H1 (cell line): ENCODE measurements around the gene DHRS1. TPM values are rescaled to one million over a fixed set of nuclear protein-coding genes. Genes with fewer than 3 reads are reported as not detected.

ENCODE experiments used
- CTCF ChIA-PET: fragments of 300-600 bp; sonication (Branson Sonifier 250); formaldehyde crosslinking; loops from one replicate; lab custom pipeline; 2021; ENCODE audit not compliant: partially characterized antibody; lab: Charles Lee
- POLR2A ChIA-PET: fragments of 300-600 bp; sonication (Branson Sonifier 250); formaldehyde crosslinking; loops from one replicate; lab custom pipeline; 2021; ENCODE audit warnings: inconsistent platforms; ENCODE audit not compliant: partially characterized antibody; lab: Charles Lee
- DNase-seq, 2 experiments: peaks; one replicate each; pipeline versions ENCODE4 v3.0.0 to v3.0.0-alpha.2; 2010 to 2022; ENCODE audit warnings: low spot score in 2 of 2, low read depth in 1 of 2, mixed read lengths in 1 of 2
- FAIRE-seq: peaks from 2 replicates; lab custom pipeline; 2011; peaks lifted over from hg19 to GRCh38; lab: Jason Lieb, UNC
- H2AFZ ChIP-seq: 2 replicates; pipeline ENCODE4 v1.8.1; 2012; ENCODE audit warnings: low read length, inconsistent platforms
- H2AK5ac ChIP-seq: 2 replicates; pipeline ENCODE4 v1.6.1; 2013; ENCODE audit warnings: low read depth, low read length
- H2BK120ac ChIP-seq: replicated peaks from 2 replicates; pipeline ENCODE3; 2013; ENCODE audit warnings: low read depth, low read length, inconsistent platforms
- H2BK12ac ChIP-seq: 2 replicates; pipeline ENCODE4 v1.6.1; 2013; ENCODE audit warnings: low read depth, low read length
- H2BK15ac ChIP-seq: 2 replicates; pipeline ENCODE4 v1.6.1; 2013; ENCODE audit warnings: low read length
- H2BK20ac ChIP-seq: 2 replicates; pipeline ENCODE4 v1.6.1; 2013; ENCODE audit warnings: low read length
- H2BK5ac ChIP-seq: 2 replicates; pipeline ENCODE4 v1.6.1; 2013; ENCODE audit warnings: low read depth, low read length
- H3K14ac ChIP-seq: 2 replicates; pipeline ENCODE4 v1.6.1; 2013; ENCODE audit warnings: inconsistent platforms; ENCODE audit not compliant: insufficient read length
- H3K18ac ChIP-seq: 2 replicates; pipeline ENCODE4 v1.6.1; 2013; ENCODE audit warnings: low read length; ENCODE audit errors: extremely low read depth
- H3K23ac ChIP-seq: 2 replicates; pipeline ENCODE4 v1.6.1; 2013; ENCODE audit warnings: inconsistent platforms; ENCODE audit not compliant: insufficient read length
- H3K23me2 ChIP-seq: 2 replicates; pipeline ENCODE4 v1.6.1; 2013; ENCODE audit warnings: low read depth, low read length
- H3K27ac ChIP-seq: 2 replicates; pipeline ENCODE4 v1.6.1; 2011; ENCODE audit warnings: low read depth, low read length, inconsistent platforms
- H3K27me3 ChIP-seq, 4 experiments: replicated peaks in 1 of 4; 1 replicate in 1 of 4; 2 replicates in 3 of 4; pipeline versions ENCODE4 v1.6.1 to v1.8.1; 2011 to 2013; ENCODE audit warnings: low read length in 3 of 4, mild to moderate bottlenecking in 3 of 4, inconsistent platforms in 2 of 4, mixed read lengths in 2 of 4, moderate library complexity in 1 of 4; ENCODE audit not compliant: control insufficient read depth in 3 of 4, insufficient read depth in 3 of 4; ENCODE audit errors: extremely low read depth in 1 of 4
- H3K36me3 ChIP-seq, 4 experiments: 2 replicates each; pipeline versions ENCODE4 v1.6.1 to v1.8.1; 2011 to 2013; ENCODE audit warnings: mild to moderate bottlenecking in 4 of 4, low read length in 3 of 4, moderate library complexity in 2 of 4, control low read depth in 1 of 4, inconsistent platforms in 1 of 4; ENCODE audit not compliant: insufficient read depth in 4 of 4, control insufficient read depth in 2 of 4
- H3K4ac ChIP-seq: replicated peaks from 2 replicates; pipeline ENCODE3; 2013; ENCODE audit warnings: low read length, low read depth, mixed read lengths, inconsistent platforms; ENCODE audit not compliant: insufficient read length
- H3K4me1 ChIP-seq, 4 experiments: replicated peaks in 1 of 4; 1 replicate in 1 of 4; 2 replicates in 3 of 4; pipeline versions ENCODE4 v1.6.1 to v1.8.1; 2011 to 2013; ENCODE audit warnings: low read length in 3 of 4, inconsistent platforms in 2 of 4, mixed read lengths in 1 of 4; ENCODE audit not compliant: insufficient read depth in 4 of 4, control insufficient read depth in 3 of 4
- H3K4me2 ChIP-seq, 2 experiments: 2 replicates each; pipeline versions ENCODE4 v1.6.1 to v1.8.1; 2011 to 2013; ENCODE audit warnings: low read depth in 2 of 2, low read length in 2 of 2, control low read depth in 1 of 2, inconsistent platforms in 1 of 2, mild to moderate bottlenecking in 1 of 2; ENCODE audit not compliant: insufficient read depth in 1 of 2
- H3K4me3 ChIP-seq, 4 experiments: fragments of 200-600, 300-600 bp in 1 of 4; sonication (generic), shearing (Covaris generic), sonication (Bioruptor Twin) in 1 of 4; 2 replicates each; pipeline versions ENCODE4 v1.5.1 to v1.8.1; 2011 to 2016; ENCODE audit warnings: low read length in 4 of 4, low read depth in 3 of 4, control low read depth in 2 of 4, inconsistent platforms in 2 of 4, mild to moderate bottlenecking in 2 of 4, mixed read lengths in 1 of 4, moderate library complexity in 1 of 4; ENCODE audit not compliant: insufficient read depth in 2 of 4; ENCODE audit errors: extremely low read depth in 1 of 4
- H3K56ac ChIP-seq: replicated peaks from 2 replicates; pipeline ENCODE3; 2013; ENCODE audit warnings: low read depth, mild to moderate bottlenecking, mixed read lengths, low read length, inconsistent platforms; ENCODE audit not compliant: insufficient read length
- H3K79me1 ChIP-seq: 2 replicates; pipeline ENCODE4 v1.6.1; 2013; ENCODE audit warnings: low read depth, low read length, control low read depth
- H3K79me2 ChIP-seq, 2 experiments: 2 replicates each; pipeline versions ENCODE4 v1.6.1 to v1.8.1; 2012 to 2013; ENCODE audit warnings: low read length in 2 of 2, mild to moderate bottlenecking in 2 of 2, inconsistent platforms in 1 of 2; ENCODE audit not compliant: insufficient read depth in 2 of 2, control insufficient read depth in 1 of 2
- H3K9ac ChIP-seq, 4 experiments: replicated peaks in 1 of 4; 1 replicate in 1 of 4; 2 replicates in 3 of 4; pipeline versions ENCODE4 v1.6.1 to v1.8.1; 2011 to 2013; ENCODE audit warnings: low read depth in 3 of 4, low read length in 3 of 4, control low read depth in 2 of 4, mild to moderate bottlenecking in 2 of 4, moderate library complexity in 2 of 4, inconsistent platforms in 1 of 4; ENCODE audit errors: extremely low read depth in 1 of 4
- H3K9me3 ChIP-seq, 2 experiments: 2 replicates each; pipeline versions ENCODE4 v1.6.1 to v1.8.1; 2012 to 2013; ENCODE audit warnings: mild to moderate bottlenecking in 2 of 2, moderate library complexity in 2 of 2, control low read depth in 1 of 2, inconsistent platforms in 1 of 2, low read depth in 1 of 2, low read length in 1 of 2, mixed read lengths in 1 of 2; ENCODE audit not compliant: insufficient read depth in 2 of 2
- H4K20me1 ChIP-seq, 2 experiments: replicated peaks in 1 of 2; 2 replicates each; pipeline versions ENCODE3 to v1.8.1; 2011 to 2013; ENCODE audit warnings: inconsistent platforms in 2 of 2, low read length in 2 of 2, mild to moderate bottlenecking in 1 of 2; ENCODE audit not compliant: insufficient read depth in 2 of 2, control insufficient read depth in 1 of 2
- H4K5ac ChIP-seq: 2 replicates; pipeline ENCODE4 v1.6.1; 2013; ENCODE audit warnings: low read length, low read depth, mixed read lengths, inconsistent platforms; ENCODE audit not compliant: insufficient read length
- H4K8ac ChIP-seq: 2 replicates; pipeline ENCODE4 v1.8.0; 2013; ENCODE audit warnings: mild to moderate bottlenecking, moderate library complexity, low read length, inconsistent platforms; ENCODE audit not compliant: insufficient read depth; ENCODE audit errors: extremely low read depth
- H4K91ac ChIP-seq: replicated peaks from 2 replicates; pipeline ENCODE3; 2013; ENCODE audit warnings: low read length, mixed read lengths, inconsistent platforms; ENCODE audit not compliant: insufficient read length
- ATF2 ChIP-seq: IDR thresholded peaks from 2 replicates; pipeline ENCODE4 v1.6.1; 2012; ENCODE audit warnings: low read length, inconsistent platforms
- EZH2 ChIP-seq: fragments of 200-600 bp; sonication (generic); IDR thresholded peaks from 2 replicates; pipeline ENCODE4 v1.7.1; 2012; ENCODE audit warnings: low read depth, mild to moderate bottlenecking, moderate library complexity, low read length, inconsistent platforms; ENCODE audit not compliant: severe bottlenecking
- FOSL1 ChIP-seq: IDR thresholded peaks from 2 replicates; pipeline ENCODE4 v1.6.1; 2011; ENCODE audit warnings: mild to moderate bottlenecking, low read depth, low read length, moderate library complexity; ENCODE audit not compliant: insufficient read depth
- HDAC6 ChIP-seq: IDR thresholded peaks from one replicate; pipeline ENCODE4 v1.7.1; 2012; ENCODE audit warnings: low read depth, mild to moderate bottlenecking, inconsistent platforms, low read length, moderate library complexity
- KDM5A ChIP-seq: fragments of 200-600 bp; IDR thresholded peaks from 2 replicates; pipeline ENCODE4 v1.7.1; 2012; ENCODE audit warnings: mild to moderate bottlenecking, low read length, inconsistent platforms, mixed read lengths
- RFX5 ChIP-seq: IDR thresholded peaks from 2 replicates; pipeline ENCODE4 v1.6.1; 2011; ENCODE audit warnings: low read depth, low read length, improper control_type of control experiment, borderline replicate concordance
- SIX5 ChIP-seq: IDR thresholded peaks from 2 replicates; pipeline ENCODE4 v1.6.1; 2011; ENCODE audit warnings: mild to moderate bottlenecking, low read depth, low read length
- SUZ12 ChIP-seq: fragments of 200-600 bp; sonication (generic); IDR thresholded peaks from 2 replicates; pipeline ENCODE4 v1.6.1; 2012; ENCODE audit warnings: mild to moderate bottlenecking, inconsistent platforms, low read length, moderate library complexity, mixed read lengths
- ZNF274 ChIP-seq: IDR thresholded peaks from 2 replicates; pipeline ENCODE4 v1.7.0; 2012; ENCODE audit warnings: low read length, borderline replicate concordance; ENCODE audit errors: extremely low read depth
- whole genome bisulfite sequencing, 2 experiments: shearing (Covaris generic) in 1 of 2; methylation state at CpG; one replicate each; pipeline versions ENCODE4 v1.1.6 to v1.1.7; 2013 to 2015; ENCODE audit warnings: low lambda C conversion rate in 2 of 2, mixed read lengths in 2 of 2, inconsistent platforms in 1 of 2, low coverage in 1 of 2, missing lambda C conversion rate in 1 of 2; ENCODE audit not compliant: insufficient replicate concordance in 2 of 2, insufficient coverage in 1 of 2, insufficient read length in 1 of 2; ENCODE audit errors: extremely low coverage in 1 of 2, missing lambda C conversion rate in 1 of 2; 5-methylcytosine and 5-hydroxymethylcytosine counted together
- polyA plus RNA-seq, 7 experiments: library from polyadenylated mRNA; depleted of rRNA in 3 of 7; stranded (reverse) in 5 of 7; unstranded in 2 of 7; fragments of >200 nt in 5 of 7; fragments of 200-250 nt in 2 of 7; gene quantifications; 1 replicate in 5 of 7; 2 replicates in 1 of 7; 4 replicates in 1 of 7; pipeline versions ENCODE4 v1.2.1 to v1.2.3, GENCODE V29; 2011 to 2013; ENCODE audit warnings: missing spikeins in 2 of 7, mixed read lengths in 2 of 7
- total RNA-seq: library from RNA; stranded (reverse); fragmentation: NEBNext Ultra II Directional; extraction: Animal tissue kit (Norgen Biotek cat#: 25700); gene quantifications from 2 replicates; pipeline ENCODE4 v1.2.1, GENCODE V29; 2021

DHRS1 gene
- total and polyA plus RNA-seq, 2 of the 8 experiments (the other 6 are each of a cell fraction or from before 2014, with no cell fraction given) = 8.8 to 31.7 TPM

- peaks cover 25% of the 10 kb centered on the region for H3K23me2 ChIP-seq
- H2AFZ ChIP-seq = peak within 1 kb of the TSS; percentile 68; the same call in 1 of the 2 replicates
- H3K4me3 ChIP-seq = peak within 1 kb of the TSS; percentile 52 to 76 (median 62)
- WGBS, 2 experiments = 4% methylated on average over 36 of the region's 65 CpGs; no CpG with 5 or more reads in 1 of the 2 experiments
- H2AK5ac ChIP-seq = no peak within 1 kb of the TSS
- H4K20me1 ChIP-seq = peaks cover 0 to 2% of the 10 kb centered on the region in 2 experiments
- no peak within 1 kb of the TSS; a peak in 2 of 7 replicates for H3K9ac ChIP-seq
- CTCF ChIA-PET = interaction anchor here (0.8 to 27.8 kb wide), 17 partner anchors 10 to 107 kb away, joined by 4 to 664 read pairs (median 11); partner anchors contain the start of genes CBLN3, CIDEB, KHNYN and LTB4R
- no peak within 1 kb of the TSS; the same call in none of the 2 replicates for H3K18ac ChIP-seq
- no peak for FAIRE-seq
- peak within 1 kb of the TSS; percentile 18; the same call in 1 of the 2 replicates for H2BK20ac ChIP-seq
- no peak within 1 kb of the TSS for H3K4ac ChIP-seq
- H3K79me2 ChIP-seq = no peaks in the 10 kb centered on the region
- no peak within 1 kb of the TSS for H3K14ac ChIP-seq
- no peaks in the 10 kb centered on the region for H3K79me1 ChIP-seq
- no peak within 1 kb of the TSS for H4K5ac ChIP-seq
- peak within 1 kb of the TSS; percentile 16; the same call in 1 of the 2 replicates for H2BK5ac ChIP-seq
- no peak within 1 kb of the TSS for H3K23ac ChIP-seq
- H3K27me3 ChIP-seq = peaks cover 56 to 97% (median 80%) of the 10 kb centered on the region in 4 experiments
- DNase-seq = peak in 1 of 2 experiments; percentile 75
- H2BK120ac ChIP-seq = no peak within 1 kb of the TSS
- H4K8ac ChIP-seq = peak within 1 kb of the TSS; percentile 59
- H3K56ac ChIP-seq = no peak within 1 kb of the TSS
- peaks cover 0 to 20% (median 9%) of the 10 kb centered on the region in 4 experiments; a peak in 5 of 7 replicates for H3K4me1 ChIP-seq
- H3K36me3 ChIP-seq = no peaks in the 10 kb centered on the region
- H4K91ac ChIP-seq = no peak within 1 kb of the TSS
- peak within 1 kb of the TSS; percentile 53; the same call in 1 of the 2 replicates for H2BK15ac ChIP-seq
- H3K9me3 ChIP-seq = no peaks in the 10 kb centered on the region
- H2BK12ac ChIP-seq = 0 out of 2 replicates have a peak within 1 kb of the TSS, but pooled peaks have one; percentile 17
- POLR2A ChIA-PET = interaction anchor here (0.9 to 5.8 kb wide), 10 partner anchors 9 to 102 kb away, joined by 3 to 46 read pairs (median 4); partner anchors contain the start of genes CBLN3, DHRS1, KHNYN and NOP9
- H3K27ac ChIP-seq = no peak within 1 kb of the TSS
- H3K4me2 ChIP-seq = peak within 1 kb of the TSS; percentile 76 to 98
- TF ChIP-seq SIX5 = no peak
- TF ChIP-seq HDAC6 = no peak
- no peak for TF ChIP-seq ZNF274
- TF ChIP-seq RFX5 = no peak
- TF ChIP-seq FOSL1 = no peak
- no peak for TF ChIP-seq ATF2
- no peak for TF ChIP-seq KDM5A
- TF ChIP-seq EZH2 = peak; percentile 84
- TF ChIP-seq SUZ12 = peak; percentile 90
Measured at GRCh38 chr14:24334431-24335291, 35.1 kb upstream of the DHRS1 start, which contains the start of gene ADCY4. ADCY4 (minus strand) TSS chr14:24335071; CDS start chr14:24334652, 419 bp downstream.
